Measurements from ENCODE around the gene FSTL5. TPM values are rescaled to one million over a fixed set of nuclear protein-coding genes. Genes with fewer than 3 reads are reported as not detected.

The FSTL5 gene
- total RNA-seq, 4 donors from 2014 or later, result not detected

DNA sequence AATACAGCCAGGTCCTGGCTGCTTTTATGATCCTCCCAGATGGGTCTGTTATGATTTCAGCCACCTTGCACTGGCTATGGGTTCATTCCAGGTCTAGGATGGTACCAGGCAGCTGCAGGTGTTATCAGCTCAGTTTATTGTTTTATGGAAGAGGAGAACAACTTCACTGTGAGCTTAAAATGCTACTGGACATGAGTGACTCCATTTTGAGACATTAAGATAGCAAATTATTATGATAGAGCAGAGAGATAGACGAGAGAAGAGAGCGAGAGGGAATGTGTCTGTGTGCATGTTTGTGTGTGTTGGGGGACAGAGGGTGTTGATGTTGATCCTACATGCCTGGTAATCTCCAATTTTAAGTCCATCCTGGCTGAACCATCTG lies 820.2 kb downstream of the FSTL5 start:
- in situ Hi-C loops (cut with MboI; ENCODE audit: low sequenced_read_pairs in 4 of 4) (no loop called here), intact Hi-C loops (cut with DNase I; ENCODE audit: low total_unique reads) (no loop called here)
- Histone ChIP-seq H3K4me3 (no peak overlapping the region), H3K4me1 (no peaks in the 10 kb centered on the region), H3K27ac (no peak overlapping the region), H3K27me3 (no peaks in the 10 kb centered on the region), H3K9me3 (no peaks in the 10 kb centered on the region), H3K36me3 (no peaks in the 10 kb centered on the region)
- TF ChIP-seq CTCF (IDR thresholded peaks at IDR 0.05 in 4 of 5, conservative IDR thresholded peaks at IDR 0.05 in 1 of 5) (no peak), POLR2A (IDR thresholded peaks at IDR 0.05) (no peak)
- DNase-seq (no peak), ATAC-seq (no peak)

DNA sequence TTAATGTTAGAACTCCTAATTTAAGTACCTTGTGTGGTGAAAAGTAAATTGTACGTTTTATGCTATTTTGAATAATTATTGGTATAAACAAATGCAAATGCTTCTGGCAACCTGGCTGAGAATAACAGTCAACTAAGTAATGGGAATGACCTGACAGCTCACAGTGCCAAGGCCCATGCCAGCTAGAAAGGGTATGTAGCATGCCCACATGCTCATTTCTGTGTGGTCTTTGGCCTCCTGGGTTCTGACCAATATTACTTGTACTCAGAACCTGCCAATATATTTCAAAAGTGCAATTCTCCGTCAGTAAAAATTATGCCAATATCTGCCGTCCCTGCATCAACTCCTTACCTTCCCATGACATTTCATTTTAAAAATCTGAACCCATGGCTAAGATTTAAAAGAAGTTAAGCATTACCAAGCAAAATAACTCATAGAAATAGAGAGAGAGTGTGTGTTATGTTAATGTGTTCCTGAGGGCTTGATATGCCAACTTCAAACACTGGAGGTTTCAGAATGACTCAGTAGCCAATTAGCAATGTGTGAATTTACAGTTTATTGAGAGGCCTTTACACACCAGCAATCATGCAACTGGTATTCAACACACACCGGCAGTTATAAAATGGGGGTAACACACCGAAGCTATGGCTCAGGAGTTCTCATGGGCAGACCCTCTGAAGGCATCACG lies 820.8 kb downstream of the FSTL5 start:
- in situ Hi-C loops (cut with MboI; ENCODE audit: low sequenced_read_pairs in 4 of 4), result no loop called here
- ATAC-seq, result no peak

DNA sequence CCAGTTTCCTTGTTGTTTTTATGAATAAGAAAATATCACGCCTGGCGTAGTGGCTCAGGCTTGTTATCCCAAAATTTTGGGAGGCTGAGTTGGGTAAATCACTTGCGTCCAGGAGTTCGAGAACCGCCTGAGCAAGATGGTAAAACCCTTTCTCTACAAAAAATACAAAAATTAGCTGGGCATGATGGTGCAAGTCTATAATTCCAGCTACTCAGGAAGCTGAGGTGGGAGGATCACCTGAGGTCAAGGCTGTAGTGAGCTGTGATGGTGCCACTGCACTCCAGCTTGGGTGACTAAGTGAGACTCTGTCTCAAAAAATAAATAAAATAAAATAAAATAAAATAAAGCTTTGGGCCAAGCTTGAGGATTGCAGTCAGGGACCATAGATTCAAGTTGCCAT lies 827.2 kb downstream of the FSTL5 start:
- no peak for ATAC-seq
- DNase-seq, result no peak
- TF ChIP-seq CTCF (IDR thresholded peaks at IDR 0.05 in 4 of 5, conservative IDR thresholded peaks at IDR 0.05 in 1 of 5) (no peak), POLR2A (IDR thresholded peaks at IDR 0.05) (no peak)

More for the DNA sequence above, 820.8 kb downstream of the FSTL5 start:
- intact Hi-C loops (cut with DNase I; ENCODE audit: low total_unique reads), result no loop called here
- H3K4me1 ChIP-seq, result no peaks in the 10 kb centered on the region
- no peaks in the 10 kb centered on the region for H3K9me3 ChIP-seq
- no peak overlapping the region for H3K4me3 ChIP-seq
- H3K27ac ChIP-seq, result no peak overlapping the region
- no peaks in the 10 kb centered on the region for H3K36me3 ChIP-seq
- TF ChIP-seq POLR2A (IDR thresholded peaks at IDR 0.05), result no peak
- TF ChIP-seq CTCF (IDR thresholded peaks at IDR 0.05 in 4 of 5, conservative IDR thresholded peaks at IDR 0.05 in 1 of 5), result no peak
- no peaks in the 10 kb centered on the region for H3K27me3 ChIP-seq
- DNase-seq, result no peak

DNA sequence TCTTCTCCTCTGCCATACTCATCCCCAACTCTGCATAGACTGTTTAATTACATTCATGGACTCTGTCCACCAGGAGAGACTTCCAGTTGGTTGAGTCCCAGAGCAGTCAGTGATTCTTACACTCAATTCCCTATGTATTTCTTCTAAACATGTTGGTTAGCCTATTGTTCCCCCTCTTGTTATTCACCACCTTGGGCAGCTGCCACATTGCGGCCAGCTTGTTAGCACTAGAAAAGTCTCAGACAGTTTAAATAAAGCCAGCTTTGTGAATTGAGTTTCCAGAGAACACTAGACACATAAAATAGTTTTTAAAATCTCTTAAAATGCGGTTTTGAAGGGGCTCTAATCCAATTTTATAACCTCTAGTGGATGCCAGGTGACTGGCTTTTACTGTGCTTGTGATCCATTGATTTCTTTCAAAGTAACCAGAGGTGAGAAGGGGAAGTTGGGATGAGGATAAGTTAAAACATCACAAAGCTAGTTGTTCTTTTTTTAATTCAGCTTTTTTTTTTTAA lies 827.7 kb downstream of the FSTL5 start:
- no peaks in the 10 kb centered on the region for H3K9me3 ChIP-seq
- H3K4me1 ChIP-seq, result no peaks in the 10 kb centered on the region
- H3K4me3 ChIP-seq, result no peak overlapping the region
- H3K36me3 ChIP-seq, result no peaks in the 10 kb centered on the region
- ATAC-seq, result no peak
- DNase-seq, result no peak
- no peaks in the 10 kb centered on the region for H3K27me3 ChIP-seq
- in situ Hi-C loops (cut with MboI; ENCODE audit: low sequenced_read_pairs in 4 of 4) (no loop called here), intact Hi-C loops (cut with DNase I; ENCODE audit: low total_unique reads) (no loop called here)
- TF ChIP-seq POLR2A (IDR thresholded peaks at IDR 0.05) (no peak), CTCF (IDR thresholded peaks at IDR 0.05 in 4 of 5, conservative IDR thresholded peaks at IDR 0.05 in 1 of 5) (no peak)
- no peak overlapping the region for H3K27ac ChIP-seq

More for the DNA sequence above, 827.2 kb downstream of the FSTL5 start:
- Histone ChIP-seq H3K27me3 (no peaks in the 10 kb centered on the region), H3K27ac (no peak overlapping the region), H3K36me3 (no peaks in the 10 kb centered on the region), H3K4me1 (no peaks in the 10 kb centered on the region), H3K4me3 (no peak overlapping the region), H3K9me3 (no peaks in the 10 kb centered on the region)
- in situ Hi-C loops (cut with MboI; ENCODE audit: low sequenced_read_pairs in 4 of 4) (no loop called here), intact Hi-C loops (cut with DNase I; ENCODE audit: low total_unique reads) (no loop called here)
